NK-92 (cell line): Measurements from ENCODE around the gene MCC.

Experiments used
- DNase-seq: peaks from one replicate; lab custom pipeline; 2025; ENCODE audit not compliant: unreplicated experiment; lab: John Stamatoyannopoulos, UW

MCC gene

DNA sequence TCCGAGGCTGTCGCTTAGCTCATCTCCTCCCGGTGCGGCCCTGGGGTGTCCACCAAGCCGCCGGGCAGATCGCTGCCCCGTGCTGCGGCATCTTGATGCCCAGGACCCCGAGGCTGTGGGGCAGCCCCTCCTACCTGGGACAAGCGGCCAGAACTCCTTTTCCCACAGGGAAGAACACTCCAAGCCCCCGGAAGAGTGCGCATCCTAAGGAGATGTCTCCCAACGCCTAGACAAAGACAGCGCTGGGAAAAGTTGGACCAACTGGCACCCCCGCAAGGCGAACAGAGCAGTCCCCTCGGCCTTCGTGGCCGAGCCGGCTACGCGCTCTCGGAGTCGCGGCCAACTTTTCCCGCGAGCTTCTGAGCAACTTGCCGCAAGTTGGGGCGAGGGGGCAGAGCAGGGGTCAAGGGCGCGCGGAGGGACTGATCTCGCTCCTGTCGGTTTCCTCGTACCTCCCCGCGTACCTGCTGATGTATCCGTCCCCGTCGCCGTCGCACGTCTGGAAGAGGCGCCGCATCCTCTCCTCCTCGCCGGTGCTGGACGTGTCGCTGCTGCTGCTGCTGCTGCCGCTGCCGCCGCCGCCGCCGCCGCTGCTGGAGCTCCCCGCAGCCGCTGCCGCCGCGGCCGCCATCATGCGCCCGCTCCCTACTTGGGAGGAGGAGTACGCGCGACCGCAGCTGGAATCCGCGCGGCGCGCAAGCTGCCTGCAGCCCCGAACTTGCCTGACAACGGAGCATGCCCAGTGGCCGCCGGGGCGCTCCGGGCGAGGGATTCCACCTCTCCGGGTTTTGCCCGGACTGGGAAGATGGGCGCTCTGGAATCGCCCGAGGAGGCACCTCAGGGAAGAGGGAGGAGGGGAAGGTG lies at the start of gene MCC:
TSS of gene MCC (minus strand) at position 673 of the 864 bp plus-strand sequence.
- no peak for DNase-seq

GRCh38 chr5:113531481-113532159 lies 43.4 kb upstream of the MCC start:
- no peak for DNase-seq

DNA sequence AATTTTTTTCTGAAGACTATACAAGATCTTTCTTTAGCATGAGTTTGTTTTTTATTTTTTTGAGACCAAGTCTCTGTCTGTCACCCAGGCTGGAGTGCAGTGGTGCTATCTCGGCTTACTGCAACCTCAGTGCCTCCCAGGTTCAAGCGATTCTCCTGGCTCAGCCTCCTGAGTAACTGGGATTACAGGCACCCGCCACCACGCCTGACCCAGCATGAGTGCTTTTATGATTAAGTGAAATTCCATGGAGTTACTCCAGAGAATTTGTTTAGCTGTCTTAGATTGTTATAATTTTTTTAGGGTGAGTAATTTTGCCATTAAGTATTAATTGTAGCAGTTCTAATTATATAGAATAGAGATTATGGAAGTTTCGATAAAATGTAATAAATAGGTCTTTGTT lies 39.5 kb upstream of the MCC start:
- no peak for DNase-seq

DNA sequence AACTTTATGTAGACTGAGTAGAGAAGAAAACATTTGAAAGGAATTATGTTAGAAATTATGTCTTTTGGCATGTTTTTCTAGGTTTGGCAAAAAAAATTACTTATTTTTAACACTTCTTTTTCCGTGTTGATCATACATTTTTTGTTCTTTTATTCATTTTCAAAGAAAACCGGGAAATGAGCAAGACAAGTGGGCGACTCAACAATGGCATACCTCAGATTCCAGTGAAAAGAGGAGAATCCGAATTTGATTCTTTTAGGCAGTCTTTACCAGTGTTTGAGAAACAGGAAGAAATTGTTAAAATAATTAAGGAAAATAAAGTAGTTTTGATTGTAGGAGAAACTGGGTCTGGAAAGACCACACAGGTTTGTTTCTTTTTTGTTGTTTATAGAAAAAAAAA lies 38.2 kb upstream of the MCC start:
- DNase-seq, result no peak

DNA sequence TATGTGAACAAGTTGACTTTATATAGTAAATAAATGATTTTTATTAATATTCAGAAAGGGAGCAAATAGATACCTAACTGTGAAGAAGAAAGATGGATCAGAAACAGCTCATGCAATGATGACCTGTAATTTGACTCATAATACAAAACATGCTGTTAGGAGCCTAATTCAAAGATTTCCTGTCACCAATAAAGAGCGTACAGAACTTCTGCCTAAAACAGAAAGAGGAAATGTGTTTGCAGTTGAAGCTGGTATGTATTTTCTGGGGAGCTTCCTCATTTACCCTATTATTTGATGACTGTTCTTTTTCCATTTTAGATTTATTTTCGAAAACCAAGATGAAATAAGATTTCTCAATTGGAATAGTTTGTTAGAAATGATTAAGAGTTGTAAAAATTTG lies 36.7 kb upstream of the MCC start:
- DNase-seq, result no peak

GRCh38 chr5:113523168-113523567 lies 34.9 kb upstream of the MCC start:
- no peak for DNase-seq

DNA sequence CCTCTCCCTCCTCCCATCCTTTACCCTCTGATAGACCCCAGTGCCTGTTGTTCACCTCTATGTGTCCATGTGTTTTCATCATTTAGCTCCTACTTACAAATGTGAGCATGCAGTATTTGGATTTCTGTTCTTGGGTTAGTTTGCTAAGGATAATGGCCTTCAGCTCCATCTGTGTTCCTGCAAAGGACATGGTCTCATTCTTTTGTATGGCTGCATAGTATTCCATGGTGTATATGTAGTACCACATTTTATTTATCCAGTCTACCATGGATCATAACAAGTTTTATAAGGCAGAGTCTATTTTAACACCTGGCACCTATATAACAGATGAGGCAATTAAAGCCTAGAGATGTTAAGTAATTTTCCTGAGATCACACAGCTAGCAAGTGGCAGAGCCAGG lies 32.6 kb upstream of the MCC start:
- no peak for DNase-seq

DNA sequence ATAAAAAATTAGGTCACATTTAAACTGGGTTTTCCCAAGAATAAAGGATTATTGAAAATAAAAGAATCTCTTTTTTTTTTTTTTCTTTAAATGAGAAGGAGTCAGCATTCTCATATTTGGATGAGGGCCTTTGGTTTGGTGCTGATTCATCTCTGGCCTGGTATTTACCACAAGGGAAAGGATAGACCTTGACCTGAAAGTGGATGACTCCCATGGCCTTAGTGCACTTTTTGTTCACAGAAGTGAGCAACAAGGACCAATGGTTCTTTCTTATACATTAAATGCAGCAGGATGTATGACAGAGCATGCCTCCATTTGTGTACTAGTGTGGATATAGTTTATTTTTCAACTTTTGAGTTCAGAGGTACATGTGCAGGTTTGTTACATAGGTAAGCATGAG lies 32.2 kb upstream of the MCC start:
- no peak for DNase-seq

DNA sequence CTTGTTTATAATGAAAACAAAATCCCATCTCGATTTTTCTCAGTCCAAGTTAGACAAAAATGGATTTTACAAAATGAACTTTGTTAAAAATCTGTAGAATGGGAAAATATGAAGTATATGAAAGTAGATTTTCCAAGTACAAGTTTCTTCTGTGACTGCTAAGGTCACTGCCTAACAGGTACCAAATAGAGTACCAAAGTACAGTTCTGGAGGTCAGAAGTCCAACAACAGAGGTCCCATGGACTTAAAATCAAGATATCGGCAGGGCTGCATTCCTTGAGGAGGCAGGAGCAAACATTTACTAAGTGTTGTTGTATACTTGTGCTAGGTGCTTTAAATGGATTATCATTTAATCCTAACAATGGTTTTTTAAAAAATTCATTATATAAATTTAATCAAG lies 31.2 kb upstream of the MCC start:
- DNase-seq, result no peak

DNA sequence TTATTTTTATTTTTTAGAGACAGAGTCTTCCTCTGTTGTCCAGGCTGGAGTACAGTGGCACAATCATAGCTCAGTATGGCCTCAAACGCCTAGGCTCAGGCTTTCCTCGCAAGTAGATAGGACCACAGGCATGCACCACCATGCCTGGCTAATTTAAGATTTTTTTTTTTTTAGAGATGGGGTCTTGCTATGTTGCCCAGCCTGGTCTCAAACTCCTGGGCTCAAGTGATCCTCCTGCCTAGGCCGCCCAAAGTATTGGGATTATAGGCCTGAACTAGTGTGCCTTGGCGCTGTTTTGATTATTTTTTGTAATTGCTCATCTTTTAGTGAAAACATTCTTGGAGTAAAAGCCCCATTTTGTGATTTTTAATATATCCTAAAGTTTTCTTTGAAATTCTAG lies 30.6 kb upstream of the MCC start:
- no peak for DNase-seq

GRCh38 chr5:113514289-113514635 lies 26.0 kb upstream of the MCC start:
- no peak for DNase-seq

GRCh38 chr5:113513384-113514288 lies 25.4 kb upstream of the MCC start, which contains the start of gene YTHDC2:
Gene YTHDC2, plus strand, starts transcription at chr5:113513694. Its CDS starts 202 bp downstream, at chr5:113513896.
- no peak for DNase-seq

DNA sequence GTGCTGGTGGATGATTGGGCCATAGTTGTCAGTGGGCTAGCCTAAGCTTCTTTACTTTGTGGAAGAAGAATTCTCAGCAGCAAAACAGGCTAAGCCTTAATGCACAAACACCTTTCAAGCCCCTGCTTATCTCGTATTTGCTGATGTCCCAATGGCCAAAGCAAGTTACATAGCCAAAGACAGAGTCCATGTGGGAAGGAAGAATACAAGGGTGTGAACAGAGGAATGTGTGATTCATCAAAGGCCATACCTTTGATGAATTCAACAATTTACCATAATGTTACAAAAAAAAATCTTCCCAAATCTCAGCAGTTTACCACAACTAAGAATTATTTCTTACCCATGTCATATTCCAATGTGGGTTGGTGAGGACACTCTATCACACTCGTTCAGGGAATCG lies 24.1 kb upstream of the MCC start:
- DNase-seq, result no peak

GRCh38 chr5:113510836-113511451 lies 22.7 kb upstream of the MCC start:
- DNase-seq, result no peak

- no peak for DNase-seq
Measured at GRCh38 chr5:113508756-113509155, 20.5 kb upstream of the MCC start.

DNA sequence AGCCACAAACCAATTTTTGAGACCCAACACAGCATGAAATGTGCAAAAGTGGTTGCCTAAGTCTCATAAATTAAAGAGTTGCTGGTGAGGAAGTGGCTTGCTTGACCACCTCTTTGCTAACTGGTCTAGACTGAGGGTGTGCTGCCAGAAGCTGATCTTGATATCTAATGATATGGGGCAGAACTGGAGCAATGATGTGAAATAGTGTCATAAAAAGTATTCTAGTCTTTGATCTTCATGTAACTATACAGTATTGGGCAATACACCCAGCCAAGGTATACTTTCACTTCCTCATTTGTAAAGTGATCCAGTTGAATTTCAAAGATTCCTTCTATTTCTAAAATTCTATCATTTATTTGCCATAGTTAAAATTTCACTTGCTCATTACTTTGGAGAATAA lies 19.3 kb upstream of the MCC start:
- DNase-seq, result no peak

DNA sequence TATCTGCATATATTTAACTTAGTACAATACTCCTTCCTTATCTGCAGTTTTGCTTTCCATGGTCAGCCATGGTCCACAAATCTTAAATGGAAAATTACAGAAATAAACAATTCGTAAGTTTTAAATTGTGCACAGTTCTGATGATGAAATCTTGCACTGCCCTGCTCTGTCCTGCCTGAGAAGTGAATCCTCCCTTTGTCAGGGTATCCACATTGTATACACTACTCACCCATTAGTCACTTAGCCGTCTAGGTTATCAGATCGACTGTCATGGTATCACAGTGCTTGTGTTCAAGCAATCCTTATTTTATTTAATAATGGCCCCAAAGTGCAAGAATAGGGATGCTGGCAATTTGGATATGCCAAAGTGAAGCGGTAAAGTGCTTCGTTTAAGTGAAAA lies 16.9 kb upstream of the MCC start:
- no peak for DNase-seq

- no peak for DNase-seq
Measured at GRCh38 chr5:113503146-113503545, 14.9 kb upstream of the MCC start.

DNA sequence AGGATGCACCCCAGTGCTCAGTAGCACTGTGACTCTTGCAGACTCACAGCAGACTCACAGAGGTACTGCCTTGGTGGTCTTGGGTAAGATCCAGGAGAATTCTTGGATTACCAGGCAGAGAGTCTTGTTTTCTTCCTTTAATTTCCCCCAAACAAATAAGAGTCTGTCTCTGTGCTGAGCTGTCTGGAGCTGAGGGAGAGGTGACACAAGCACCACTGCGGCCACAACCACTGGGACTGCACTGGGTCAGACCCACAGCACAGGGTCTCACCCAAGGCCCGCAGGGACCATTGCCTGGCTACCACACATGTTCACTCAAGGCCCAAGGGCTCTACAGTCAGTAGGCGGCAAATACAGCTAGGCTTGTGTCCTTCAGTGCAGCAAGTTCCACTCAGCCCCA lies 13.8 kb upstream of the MCC start:
- no peak for DNase-seq

DNA sequence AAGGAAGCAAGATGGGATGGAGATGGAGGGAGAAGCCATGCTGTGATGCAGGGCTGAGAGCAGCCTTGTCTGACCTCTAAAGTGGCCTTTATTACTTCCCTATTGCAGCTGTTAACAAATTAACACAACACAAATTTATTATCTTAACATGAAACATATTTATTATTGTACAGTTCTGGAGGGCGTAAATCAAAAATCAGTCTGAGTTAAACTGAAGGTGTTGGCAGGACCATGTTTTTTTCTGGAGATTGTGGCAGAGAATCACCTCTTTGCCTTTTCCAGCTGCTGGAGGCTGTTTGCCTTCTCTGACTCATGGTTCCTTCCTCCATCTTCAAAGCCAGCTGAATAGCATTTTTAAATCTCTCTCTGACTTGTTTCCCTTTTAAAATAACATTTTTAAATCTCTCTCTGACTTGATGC lies 7.2 kb upstream of the MCC start:
- DNase-seq, result no peak

DNA sequence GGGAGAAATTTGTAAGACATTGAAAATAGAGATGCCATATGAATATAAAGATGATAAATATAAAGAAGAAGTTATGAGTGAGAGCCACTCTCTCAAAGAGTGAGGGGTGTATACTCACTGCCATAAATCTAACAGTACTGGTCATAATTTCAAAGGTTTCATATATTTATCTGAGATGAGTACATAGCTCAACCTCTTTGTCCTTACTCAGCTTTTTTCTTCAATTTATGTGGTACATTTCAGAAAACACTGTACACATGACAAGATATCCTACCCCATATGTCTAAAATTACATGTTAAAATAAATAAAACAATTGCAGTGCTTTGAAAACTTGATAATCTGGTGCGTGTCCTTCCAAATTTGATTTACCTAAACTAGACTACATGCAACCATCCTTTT lies 5.2 kb upstream of the MCC start:
- no peak for DNase-seq
